ENCODE measurements around the gene PER1. TPM values are rescaled to one million over a fixed set of nuclear protein-coding genes. Genes with fewer than 3 reads are reported as not detected.
A peak's percentile ranks its signal among the peaks of the same experiment; 100 is the strongest.

Gene PER1
- total and polyA plus RNA-seq, 2 donors from 2014 or later: 25.2 to 161 TPM

GRCh38 chr17:8148560-8148959, 3.6 kb downstream of the PER1 start:
- FAIRE-seq: no peak
- Histone ChIP-seq H3K4me3 (ENCODE audit: low read length in 3 of 3) (no peak overlapping the region), H3K9me3 (ENCODE audit: control insufficient read depth in 2 of 3, insufficient read depth in 1 of 3, low read length in 3 of 3) (no peaks in the 10 kb centered on the region), H3K9ac (ENCODE audit: low read length in 3 of 3) (no peak overlapping the region), H3K36me3 (ENCODE audit: control insufficient read depth in 2 of 3, insufficient read depth in 3 of 3, low read length in 3 of 3) (peaks cover 0 to 79% (median 58%) of the 10 kb centered on the region in 3 donors), H3K27ac (ENCODE audit: low read depth in 2 of 2, low read length in 2 of 2) (no peak overlapping the region), H3K4me1 (ENCODE audit: control insufficient read depth in 2 of 3, insufficient read depth in 2 of 3, low read depth in 1 of 3, low read length in 3 of 3) (peaks cover 2 to 20% (median 16%) of the 10 kb centered on the region in 3 donors), H3K27me3 (ENCODE audit: control insufficient read depth, insufficient read depth, low read length) (no peaks in the 10 kb centered on the region)
- peak in 2 of 5 donors; percentile 37 to 72 for DNase-seq
- no peak for TF ChIP-seq CTCF (IDR thresholded peaks at IDR 0.05; ENCODE audit: borderline replicate concordance, extremely low read depth, insufficient read depth)
- intact Hi-C loops (cut with DNase I): no loop called here

GRCh38 chr17:8147805-8148404, 4.3 kb downstream of the PER1 start:
- H3K4me3 ChIP-seq (ENCODE audit: low read length in 3 of 3): no peak overlapping the region
- H3K27me3 ChIP-seq (ENCODE audit: control insufficient read depth, insufficient read depth, low read length): no peaks in the 10 kb centered on the region
- no peak for TF ChIP-seq CTCF (IDR thresholded peaks at IDR 0.05; ENCODE audit: borderline replicate concordance, extremely low read depth, insufficient read depth)
- H3K9ac ChIP-seq (ENCODE audit: low read length in 3 of 3): no peak overlapping the region
- peaks cover 0 to 14% (median 9%) of the 10 kb centered on the region in 3 donors for H3K4me1 ChIP-seq (ENCODE audit: control insufficient read depth in 2 of 3, insufficient read depth in 2 of 3, low read depth in 1 of 3, low read length in 3 of 3)
- peaks cover 0 to 76% (median 58%) of the 10 kb centered on the region in 3 donors for H3K36me3 ChIP-seq (ENCODE audit: control insufficient read depth in 2 of 3, insufficient read depth in 3 of 3, low read length in 3 of 3)
- intact Hi-C loops (cut with DNase I): no loop called here
- DNase-seq: peak in 1 of 5 donors; percentile 57
- no peak overlapping the region for H3K27ac ChIP-seq (ENCODE audit: low read depth in 2 of 2, low read length in 2 of 2)
- FAIRE-seq: no peak
- no peaks in the 10 kb centered on the region for H3K9me3 ChIP-seq (ENCODE audit: control insufficient read depth in 2 of 3, insufficient read depth in 1 of 3, low read length in 3 of 3)

- no peak overlapping the region for H3K27ac ChIP-seq (ENCODE audit: low read depth in 2 of 2, low read length in 2 of 2)
- no peaks in the 10 kb centered on the region for H3K27me3 ChIP-seq (ENCODE audit: control insufficient read depth, insufficient read depth, low read length)
These were observed 4.9 kb downstream of the PER1 start for GRCh38 chr17:8147141-8147804.

More at GRCh38 chr17:8147141-8147804, 4.9 kb downstream of the PER1 start:
- intact Hi-C loops (cut with DNase I): no loop called here
- no peak overlapping the region for H3K4me3 ChIP-seq (ENCODE audit: low read length in 3 of 3)
- FAIRE-seq: no peak
- no peak for TF ChIP-seq CTCF (IDR thresholded peaks at IDR 0.05; ENCODE audit: borderline replicate concordance, extremely low read depth, insufficient read depth)
- no peaks in the 10 kb centered on the region for H3K9me3 ChIP-seq (ENCODE audit: control insufficient read depth in 2 of 3, insufficient read depth in 1 of 3, low read length in 3 of 3)
- H3K36me3 ChIP-seq (ENCODE audit: control insufficient read depth in 2 of 3, insufficient read depth in 3 of 3, low read length in 3 of 3): peaks cover 0 to 82% (median 63%) of the 10 kb centered on the region in 3 donors
- no peak overlapping the region for H3K9ac ChIP-seq (ENCODE audit: low read length in 3 of 3)
- peak in 2 of 5 donors; percentile 36 to 73 for DNase-seq
- peaks cover 0 to 9% (median 4%) of the 10 kb centered on the region in 3 donors for H3K4me1 ChIP-seq (ENCODE audit: control insufficient read depth in 2 of 3, insufficient read depth in 2 of 3, low read depth in 1 of 3, low read length in 3 of 3)
